Neutrophil (primary cell): ENCODE data around the gene DOK1.

Experiments used
- H3K27ac ChIP-seq: fragments of 200-600 bp; sonication (generic); 2 replicates; pipeline ENCODE4 v1.5.1; 2016; ENCODE audit warnings: mild to moderate bottlenecking, moderate library complexity
- H3K27me3 ChIP-seq: fragments of 200-600 bp; sonication (generic); 2 replicates; pipeline ENCODE4 v1.6.0; 2016; ENCODE audit warnings: mild to moderate bottlenecking
- H3K36me3 ChIP-seq: fragments of 200-600 bp; sonication (generic); 2 replicates; pipeline ENCODE4 v1.5.1; 2017
- H3K4me1 ChIP-seq, 2 experiments: fragments of 200-600 bp in 1 of 2; sonication (generic) in 1 of 2; 1 replicate in 1 of 2; 2 replicates in 1 of 2; pipeline versions ENCODE4 v1.5.1 to v1.6.1; 2013 to 2016; ENCODE audit warnings: low read depth in 1 of 2, low read length in 1 of 2, mild to moderate bottlenecking in 1 of 2, moderate library complexity in 1 of 2; ENCODE audit not compliant: control insufficient read depth in 1 of 2, insufficient read depth in 1 of 2
- H3K4me3 ChIP-seq, 2 experiments: fragments of 200-600 bp in 1 of 2; sonication (generic) in 1 of 2; 1 replicate in 1 of 2; 2 replicates in 1 of 2; pipeline ENCODE4 v1.5.1; 2013 to 2016; ENCODE audit warnings: low read depth in 1 of 2, low read length in 1 of 2, mild to moderate bottlenecking in 1 of 2, moderate library complexity in 1 of 2
- H3K9me3 ChIP-seq: fragments of 200-600 bp; sonication (generic); 2 replicates; pipeline ENCODE4 v1.5.1; 2016
- CTCF ChIP-seq: fragments of 200-600 bp; sonication (generic); IDR thresholded peaks from 2 replicates; pipeline ENCODE4 v1.5.1; 2016; ENCODE audit warnings: antibody characterized with exemption

Gene DOK1

DNA sequence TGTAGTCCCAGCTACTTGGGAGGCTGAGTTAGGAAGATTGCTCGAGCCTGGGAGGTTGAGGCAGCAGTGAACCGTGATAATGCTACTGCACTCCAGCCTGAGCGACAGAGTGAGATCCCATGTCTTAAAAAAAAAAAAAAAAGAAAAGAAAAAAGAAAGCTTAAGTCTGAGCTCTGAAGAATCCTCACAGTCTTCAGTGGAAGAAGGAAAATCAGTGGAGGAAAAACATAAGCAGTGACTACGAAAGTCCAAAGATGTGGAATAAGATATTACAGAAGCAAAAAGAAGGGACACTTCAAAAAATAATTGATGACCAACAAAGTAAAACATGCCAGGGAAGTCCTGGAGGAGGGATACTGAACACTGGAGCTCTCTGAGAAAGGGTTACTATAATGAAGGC lies 44.2 kb upstream of the DOK1 start:
- no peak for TF ChIP-seq CTCF
- H3K4me1 ChIP-seq, result peaks cover 34 to 42% of the 10 kb centered on the region in 2 experiments
- peaks cover 76% of the 10 kb centered on the region for H3K27me3 ChIP-seq
- no peak overlapping the region for H3K4me3 ChIP-seq
- no peak overlapping the region for H3K27ac ChIP-seq
- H3K36me3 ChIP-seq, result peaks cover 8% of the 10 kb centered on the region
- no peaks in the 10 kb centered on the region for H3K9me3 ChIP-seq

DNA sequence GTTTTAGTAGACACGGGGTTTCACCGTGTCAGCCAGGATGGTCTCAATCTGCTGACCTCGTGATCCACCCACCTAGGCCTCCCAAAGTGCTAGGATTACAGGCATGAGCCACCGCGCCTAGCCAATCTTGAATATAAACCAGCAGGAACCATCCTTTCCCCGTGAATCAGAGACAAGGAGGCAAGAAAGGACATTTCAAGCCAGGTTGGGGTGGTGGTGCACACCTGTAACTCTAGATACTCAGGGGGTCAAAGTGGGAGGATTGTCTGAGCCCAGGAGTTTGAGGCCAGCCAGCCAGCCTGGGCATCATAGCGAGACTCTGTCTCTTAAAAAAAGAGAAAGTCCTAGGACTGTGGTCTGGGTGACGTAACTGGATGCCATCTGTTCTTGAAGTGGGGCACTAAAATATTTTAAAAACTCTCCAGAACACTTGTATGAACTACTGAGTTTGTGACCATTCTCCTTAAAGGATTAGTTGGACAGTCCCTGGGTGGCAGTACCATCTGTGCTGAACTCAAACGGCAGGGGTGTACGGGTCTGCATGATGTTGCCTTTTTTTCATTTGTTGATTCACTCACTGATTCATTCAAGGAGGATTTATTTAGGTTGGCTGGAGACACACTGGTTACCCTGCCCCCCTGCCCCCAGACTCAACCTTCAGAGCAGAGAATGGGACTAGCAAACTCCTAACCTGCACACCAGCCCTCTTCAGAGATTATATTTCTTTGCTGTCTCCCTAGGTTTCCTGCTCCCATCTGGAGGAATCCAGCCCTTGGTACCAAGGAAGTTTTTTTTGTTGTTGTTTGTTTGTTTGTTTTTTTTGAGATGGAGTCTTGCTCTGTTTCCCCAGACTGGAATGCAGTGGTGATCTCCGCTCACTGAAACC lies 43.2 kb upstream of the DOK1 start:
- Histone ChIP-seq H3K27me3 (peaks cover 83% of the 10 kb centered on the region), H3K4me3 (no peak overlapping the region)
- no peak for TF ChIP-seq CTCF

DNA sequence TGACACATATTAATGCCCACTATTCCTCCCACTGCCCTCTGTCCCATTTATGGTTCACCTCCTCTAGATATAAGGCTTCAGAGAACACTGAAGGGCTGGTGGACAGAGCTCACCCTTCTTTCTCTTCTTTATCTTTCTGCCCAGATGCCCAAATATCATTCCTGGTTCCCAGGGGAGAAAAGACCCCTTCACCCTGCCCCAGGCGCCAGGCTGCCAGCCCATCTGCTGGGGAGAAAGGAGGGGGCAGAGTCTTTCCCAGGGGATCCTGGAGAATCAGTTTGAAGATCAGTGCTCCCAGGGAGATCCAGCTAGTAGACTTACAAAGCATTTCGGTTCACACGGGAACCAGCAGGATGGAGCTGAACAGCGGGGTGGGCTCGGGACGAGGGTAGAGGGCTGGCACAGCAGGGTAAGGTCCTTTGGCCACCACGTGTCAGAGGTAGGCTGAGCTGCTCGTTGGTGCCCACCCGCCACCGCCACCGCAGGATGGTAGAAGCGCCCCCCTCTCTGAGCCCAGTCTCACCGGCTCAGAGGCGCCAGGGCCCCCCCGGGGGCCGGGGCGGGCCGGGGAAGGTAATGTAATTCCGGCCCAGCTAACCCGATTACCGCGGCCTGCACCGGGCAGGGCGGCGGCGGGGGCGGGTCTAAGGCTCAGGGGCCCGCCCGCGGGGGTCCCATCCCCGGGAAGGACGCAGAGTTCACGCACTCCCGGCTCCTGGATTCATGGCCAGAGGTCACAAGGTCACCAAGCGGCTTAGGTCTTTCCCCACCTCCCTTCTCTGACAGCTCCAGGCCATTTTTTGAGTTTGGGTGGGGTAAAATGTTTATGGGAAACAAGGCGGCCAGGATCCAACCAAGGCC lies 41.5 kb upstream of the DOK1 start:
- Histone ChIP-seq H3K27me3 (peaks cover 100% of the 10 kb centered on the region), H3K27ac (no peak overlapping the region), H3K4me1 (peaks cover 34 to 37% of the 10 kb centered on the region in 2 experiments), H3K36me3 (no peaks in the 10 kb centered on the region), H3K4me3 (no peak overlapping the region), H3K9me3 (no peaks in the 10 kb centered on the region)
- no peak for TF ChIP-seq CTCF

More for the DNA sequence above, 43.2 kb upstream of the DOK1 start:
- no peaks in the 10 kb centered on the region for H3K9me3 ChIP-seq
- H3K27ac ChIP-seq, result no peak overlapping the region
- peaks cover 40 to 44% of the 10 kb centered on the region in 2 experiments for H3K4me1 ChIP-seq
- no peaks in the 10 kb centered on the region for H3K36me3 ChIP-seq

DNA sequence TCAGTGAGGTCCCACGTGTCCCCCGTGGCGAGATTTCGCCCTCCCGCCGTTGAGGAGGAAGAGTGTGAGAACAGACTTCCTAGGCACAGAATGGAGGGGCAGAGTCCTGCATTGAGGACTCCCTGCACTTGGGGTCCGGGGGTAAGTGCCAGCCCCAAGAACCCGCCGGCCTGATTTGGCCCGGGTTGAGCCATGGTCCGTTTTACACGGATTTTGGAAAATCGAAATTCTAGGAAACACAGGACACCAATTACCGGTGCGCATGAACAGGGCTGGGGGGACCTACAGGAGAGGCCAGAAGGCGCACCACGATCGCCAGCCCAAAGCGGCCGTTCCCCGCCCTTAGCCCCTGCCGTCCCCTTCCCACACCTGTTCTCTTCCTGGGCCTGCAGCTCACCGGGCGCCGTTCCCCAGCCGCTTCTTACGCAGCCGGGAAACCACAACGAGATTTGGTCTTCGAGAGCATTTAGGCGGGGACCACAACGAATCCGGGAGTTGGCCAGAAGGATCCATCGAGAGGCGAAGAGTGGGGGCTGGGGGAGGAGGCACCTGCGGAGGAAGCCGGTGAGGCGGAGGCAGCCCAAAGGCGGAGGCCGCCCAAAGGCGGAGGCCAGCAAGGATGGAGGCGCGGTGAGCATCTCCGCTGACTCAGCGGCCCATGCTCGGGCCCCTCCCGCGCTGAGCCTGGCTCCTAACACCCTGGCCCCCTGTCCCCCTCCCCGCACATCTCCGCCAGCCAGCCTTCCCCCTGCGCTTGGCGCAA lies 40.7 kb upstream of the DOK1 start:
- no peak overlapping the region for H3K27ac ChIP-seq
- H3K4me3 ChIP-seq, result peak overlapping the region in 1 of 2 experiments; percentile 66
- H3K4me1 ChIP-seq, result peaks cover 29 to 32% of the 10 kb centered on the region in 2 experiments
- H3K9me3 ChIP-seq, result no peaks in the 10 kb centered on the region
- H3K36me3 ChIP-seq, result no peaks in the 10 kb centered on the region
- peaks cover 100% of the 10 kb centered on the region for H3K27me3 ChIP-seq
- no peak for TF ChIP-seq CTCF
